Skeletal muscle satellite cell (primary cell): ENCODE results near the gene MYO1B.

ENCODE experiments used
- H3K27me3 ChIP-seq: 2 replicates; pipeline ENCODE4 v1.7.0; 2013; ENCODE audit warnings: low read length; ENCODE audit not compliant: control insufficient read depth, insufficient read depth
- H3K36me3 ChIP-seq: 2 replicates; pipeline ENCODE4 v1.7.0; 2013; ENCODE audit warnings: mild to moderate bottlenecking, control low read depth, low read length; ENCODE audit not compliant: insufficient read depth
- H3K4me1 ChIP-seq: 2 replicates; pipeline ENCODE4 v1.7.0; 2013; ENCODE audit warnings: low read length; ENCODE audit not compliant: control insufficient read depth, insufficient read depth
- H3K4me2 ChIP-seq: 2 replicates; pipeline ENCODE4 v1.7.0; 2013; ENCODE audit warnings: mild to moderate bottlenecking, low read length
- H3K4me3 ChIP-seq: 2 replicates; pipeline ENCODE4 v1.7.0; 2013; ENCODE audit warnings: low read length
- H3K9ac ChIP-seq: 2 replicates; pipeline ENCODE4 v1.7.0; 2013; ENCODE audit warnings: mild to moderate bottlenecking, low read depth, low read length, moderate library complexity
- H3K9me3 ChIP-seq: replicated peaks from 2 replicates; pipeline ENCODE4 v1.7.0; 2013; ENCODE audit warnings: mild to moderate bottlenecking, control low read depth, low read length

MYO1B gene

GRCh38 chr2:191264647-191265081 lies 19.5 kb downstream of the MYO1B start:
- H3K4me2 ChIP-seq = peak overlapping the region; percentile 62
- peak overlapping the region; percentile 54 for H3K9ac ChIP-seq
- no peaks in the 10 kb centered on the region for H3K36me3 ChIP-seq
- peak overlapping the region; percentile 8 for H3K4me3 ChIP-seq
- H3K9me3 ChIP-seq = no peaks in the 10 kb centered on the region
- H3K27me3 ChIP-seq = no peaks in the 10 kb centered on the region
- peaks cover 50% of the 10 kb centered on the region for H3K4me1 ChIP-seq

- Histone ChIP-seq H3K4me2 (peak overlapping the region; percentile 62), H3K27me3 (no peaks in the 10 kb centered on the region), H3K4me3 (peak overlapping the region; percentile 42), H3K4me1 (peaks cover 50% of the 10 kb centered on the region), H3K9me3 (no peaks in the 10 kb centered on the region), H3K9ac (peak overlapping the region; percentile 54), H3K36me3 (no peaks in the 10 kb centered on the region)
These were observed 20.3 kb downstream of the MYO1B start for GRCh38 chr2:191265311-191266170.

DNA sequence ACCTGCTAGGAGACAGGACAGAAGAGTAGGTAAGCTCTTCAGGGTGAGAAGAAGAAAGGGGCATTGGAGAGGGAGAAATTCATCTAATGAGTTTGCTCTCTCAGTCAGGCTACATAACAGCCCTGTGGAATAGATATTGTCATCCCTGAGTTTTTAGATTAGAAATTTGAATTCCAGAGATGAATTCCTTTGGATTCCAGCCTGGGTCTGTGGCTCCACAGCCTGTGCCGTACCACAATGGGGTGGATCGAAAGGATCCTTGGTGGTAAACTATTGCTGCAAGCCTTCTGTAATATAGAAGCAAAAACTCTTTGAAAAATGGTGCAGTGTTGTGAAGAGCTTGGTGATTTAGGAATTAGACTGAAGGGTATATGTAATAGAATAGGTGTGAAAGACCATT lies 21.0 kb downstream of the MYO1B start:
- Histone ChIP-seq H3K4me2 (peak overlapping the region; percentile 62), H3K9me3 (no peaks in the 10 kb centered on the region), H3K4me1 (peaks cover 50% of the 10 kb centered on the region), H3K9ac (peak overlapping the region; percentile 54), H3K27me3 (no peaks in the 10 kb centered on the region), H3K36me3 (no peaks in the 10 kb centered on the region), H3K4me3 (peak overlapping the region; percentile 42)

DNA sequence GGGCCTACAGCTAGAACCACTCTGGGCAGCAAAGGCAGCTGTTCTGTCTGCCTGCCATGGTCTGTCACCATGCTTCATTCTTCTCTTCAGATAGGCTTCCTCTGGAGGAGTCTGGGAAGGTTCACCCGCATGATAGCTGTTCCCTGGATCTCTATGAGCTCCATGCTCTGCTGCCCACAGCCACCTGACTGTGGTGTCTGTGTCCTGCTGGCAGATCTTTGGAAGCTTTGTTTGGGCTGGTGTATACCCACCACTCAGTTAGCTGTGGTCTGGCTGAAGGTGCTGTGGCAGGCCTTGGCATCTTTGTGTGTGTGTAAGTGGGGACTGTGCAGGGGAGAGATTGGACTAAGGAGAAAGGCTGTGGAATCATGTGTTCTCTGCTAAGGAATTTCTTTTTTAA lies 23.4 kb downstream of the MYO1B start:
- no peak overlapping the region for H3K4me3 ChIP-seq
- H3K4me1 ChIP-seq = peaks cover 34% of the 10 kb centered on the region
- no peak overlapping the region for H3K4me2 ChIP-seq
- no peaks in the 10 kb centered on the region for H3K27me3 ChIP-seq
- no peak overlapping the region for H3K9ac ChIP-seq
- H3K9me3 ChIP-seq = no peaks in the 10 kb centered on the region
- no peaks in the 10 kb centered on the region for H3K36me3 ChIP-seq

DNA sequence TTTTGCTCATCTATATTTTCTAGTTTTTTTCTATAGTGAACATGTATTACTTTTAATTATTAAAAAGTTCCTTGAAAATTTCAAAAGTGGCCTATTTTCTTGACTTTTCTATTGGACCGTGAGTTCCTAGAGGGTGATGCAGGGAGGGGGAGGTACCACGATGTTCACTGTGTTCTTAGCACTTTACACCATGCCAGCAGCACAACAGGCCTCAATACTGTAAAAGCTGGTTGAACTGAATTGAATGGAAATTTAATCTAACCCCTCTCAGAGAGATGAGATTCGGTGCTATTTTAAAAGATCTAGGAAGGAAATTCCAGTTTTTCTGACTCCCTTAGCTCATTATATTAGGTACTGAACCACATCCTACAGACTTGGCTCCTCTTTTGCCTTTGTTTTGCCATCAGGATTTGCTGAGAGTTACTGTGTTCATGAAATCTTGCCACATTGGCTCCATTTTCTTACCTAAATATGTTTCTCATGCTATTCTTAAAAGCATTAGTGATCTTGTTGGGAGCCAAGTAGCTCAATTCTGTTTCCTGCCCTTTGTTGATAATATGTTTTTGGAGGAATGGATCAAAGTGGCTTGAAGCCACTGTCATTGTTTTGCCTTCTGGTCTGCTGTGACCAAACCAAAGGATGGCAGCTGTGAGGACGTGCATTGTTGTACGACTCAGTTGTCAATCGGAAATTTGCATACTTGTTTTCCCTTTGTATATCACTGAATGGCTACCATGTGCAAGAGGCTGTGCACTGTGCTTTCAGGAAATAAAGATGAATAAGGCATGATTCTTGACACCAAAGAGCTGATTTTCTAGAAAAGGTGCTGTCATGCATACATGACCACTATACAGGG lies 25.3 kb downstream of the MYO1B start:
- Histone ChIP-seq H3K4me2 (no peak overlapping the region), H3K27me3 (no peaks in the 10 kb centered on the region), H3K9ac (no peak overlapping the region), H3K9me3 (no peaks in the 10 kb centered on the region), H3K4me3 (no peak overlapping the region), H3K4me1 (peaks cover 14% of the 10 kb centered on the region), H3K36me3 (no peaks in the 10 kb centered on the region)

- H3K9ac ChIP-seq = no peak overlapping the region
- no peak overlapping the region for H3K4me3 ChIP-seq
- H3K4me2 ChIP-seq = no peak overlapping the region
- H3K36me3 ChIP-seq = no peaks in the 10 kb centered on the region
- H3K4me1 ChIP-seq = no peaks in the 10 kb centered on the region
- H3K27me3 ChIP-seq = no peaks in the 10 kb centered on the region
- no peaks in the 10 kb centered on the region for H3K9me3 ChIP-seq
These were observed 26.9 kb downstream of the MYO1B start for GRCh38 chr2:191272064-191272463.

DNA sequence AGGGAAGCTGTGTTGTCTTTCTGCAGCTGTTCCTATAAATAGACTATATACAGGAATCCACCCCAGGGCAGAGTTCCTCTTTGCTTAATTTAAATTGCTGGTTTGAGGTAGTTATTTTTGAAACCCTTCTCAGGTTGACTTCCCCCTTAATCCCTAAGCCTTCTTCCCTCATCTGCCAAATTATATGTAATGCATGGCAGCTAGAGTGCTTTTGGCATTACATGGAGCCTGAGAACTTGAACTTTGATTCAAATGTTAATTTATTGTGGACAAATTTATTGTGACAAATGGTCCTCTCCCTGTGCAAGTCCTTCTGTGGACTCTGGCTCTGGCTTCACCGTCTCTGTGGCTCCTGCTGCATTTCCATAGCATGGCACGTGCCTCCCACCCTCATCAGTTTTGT lies 29.2 kb downstream of the MYO1B start:
- Histone ChIP-seq H3K9ac (no peak overlapping the region), H3K27me3 (no peaks in the 10 kb centered on the region), H3K4me2 (no peak overlapping the region), H3K4me1 (no peaks in the 10 kb centered on the region), H3K4me3 (no peak overlapping the region), H3K36me3 (peaks cover 10% of the 10 kb centered on the region), H3K9me3 (no peaks in the 10 kb centered on the region)

DNA sequence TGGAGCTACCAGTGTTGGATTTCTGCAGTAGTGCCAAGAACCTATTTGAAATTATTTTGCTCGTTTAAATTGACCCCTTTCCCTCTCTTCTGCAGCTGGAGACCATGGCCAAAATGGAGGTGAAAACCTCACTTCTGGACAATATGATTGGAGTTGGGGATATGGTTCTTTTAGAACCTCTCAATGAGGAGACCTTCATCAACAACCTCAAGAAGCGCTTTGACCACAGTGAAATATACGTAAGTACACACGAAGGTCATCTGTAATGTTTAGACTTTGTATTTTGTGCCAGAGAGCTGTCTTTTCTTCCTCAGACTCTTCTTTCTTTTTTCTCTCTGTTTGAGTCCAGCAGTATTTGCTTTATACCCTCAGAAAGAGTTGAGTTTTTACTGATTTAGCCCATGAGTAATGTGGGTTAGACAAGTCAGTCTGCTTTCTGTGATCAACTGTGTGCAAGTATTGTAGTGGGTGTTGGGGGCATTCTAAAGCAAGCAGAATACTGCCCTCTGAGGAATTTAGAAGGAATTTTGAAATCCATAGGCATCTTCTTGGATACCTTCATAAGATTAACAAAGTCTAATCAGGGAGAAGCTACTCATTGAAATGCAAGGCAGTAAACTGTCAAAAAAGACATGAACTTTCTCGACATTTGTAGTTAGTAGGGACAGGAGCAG lies 31.7 kb downstream of the MYO1B start:
- no peak overlapping the region for H3K4me2 ChIP-seq
- H3K4me3 ChIP-seq = no peak overlapping the region
- no peaks in the 10 kb centered on the region for H3K27me3 ChIP-seq
- H3K4me1 ChIP-seq = no peaks in the 10 kb centered on the region
- H3K9me3 ChIP-seq = no peaks in the 10 kb centered on the region
- no peak overlapping the region for H3K9ac ChIP-seq
- peaks cover 22% of the 10 kb centered on the region for H3K36me3 ChIP-seq

DNA sequence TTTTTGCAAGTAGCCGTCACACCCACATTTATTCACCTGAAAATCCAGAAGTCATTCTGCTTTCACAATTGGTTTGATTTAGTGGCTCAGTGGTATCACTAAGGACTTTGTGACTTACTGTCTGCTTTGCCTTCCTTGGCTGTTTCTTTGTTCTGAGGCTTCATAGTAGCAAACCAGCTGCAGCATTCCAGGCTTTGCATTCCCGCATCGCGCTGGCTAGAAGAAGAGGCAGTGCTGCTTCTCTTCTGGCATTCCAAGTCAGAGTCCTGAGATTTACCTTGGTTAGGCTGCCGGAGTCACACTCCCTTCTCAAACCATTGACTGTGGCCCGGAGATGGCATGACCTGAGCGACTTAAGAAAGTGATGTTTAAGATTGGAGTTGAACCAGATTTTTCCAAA lies 35.1 kb downstream of the MYO1B start:
- no peaks in the 10 kb centered on the region for H3K9me3 ChIP-seq
- no peak overlapping the region for H3K4me3 ChIP-seq
- H3K4me1 ChIP-seq = no peaks in the 10 kb centered on the region
- peaks cover 25% of the 10 kb centered on the region for H3K36me3 ChIP-seq
- no peaks in the 10 kb centered on the region for H3K27me3 ChIP-seq
- no peak overlapping the region for H3K9ac ChIP-seq
- no peak overlapping the region for H3K4me2 ChIP-seq

- Histone ChIP-seq H3K9ac (no peak overlapping the region), H3K4me1 (no peaks in the 10 kb centered on the region), H3K27me3 (no peaks in the 10 kb centered on the region), H3K9me3 (no peaks in the 10 kb centered on the region), H3K4me3 (no peak overlapping the region), H3K4me2 (no peak overlapping the region), H3K36me3 (peaks cover 25% of the 10 kb centered on the region)
These were observed 35.9 kb downstream of the MYO1B start for GRCh38 chr2:191280834-191281756.
